SK-N-SH treated with all-trans-retinoic acid at 6 μM for 48 hours (cell line): ENCODE measurements around the gene TBCA.

Source experiments
- ATAC-seq: fragments of 200-7000 bp; cut with Tn5 transposase; 3 replicates; pipeline ENCODE4 v1.9.1; 2020; ENCODE audit warnings: mild to moderate bottlenecking, moderate library complexity
- ARNTL ChIP-seq: fragments of 450-650 bp; formaldehyde crosslinking; IDR thresholded peaks from 2 replicates; pipeline ENCODE4 v1.5.0; 2020; ENCODE audit warnings: low read depth, mild to moderate bottlenecking, moderate library complexity, borderline replicate concordance
- CREB5 ChIP-seq: fragments of 250-450 bp; sonication (Bioruptor Pico); IDR thresholded peaks from 2 replicates; pipeline ENCODE4 v1.5.1; 2020; ENCODE audit warnings: low read depth, mild to moderate bottlenecking, moderate library complexity
- ESRRG ChIP-seq: fragments of 250-450 bp; sonication (Bioruptor Pico); IDR thresholded peaks from 2 replicates; pipeline ENCODE4 v1.6.1; 2021; ENCODE audit warnings: mild to moderate bottlenecking
- GLIS3 ChIP-seq: fragments of 250-450 bp; sonication (Bioruptor Pico); IDR thresholded peaks from 2 replicates; pipeline ENCODE4 v1.5.0; 2020; ENCODE audit warnings: mild to moderate bottlenecking, moderate library complexity
- ISL1 ChIP-seq: fragments of 250-450 bp; sonication (Bioruptor Pico); IDR thresholded peaks from 2 replicates; pipeline ENCODE4 v2.1.2; 2022; ENCODE audit warnings: mild to moderate bottlenecking, moderate library complexity
- OSR1 ChIP-seq: fragments of 250-450 bp; sonication (Bioruptor Pico); IDR thresholded peaks from 2 replicates; pipeline ENCODE4 v1.8.0; 2022; ENCODE audit warnings: moderate library complexity, mild to moderate bottlenecking, inconsistent platforms
- PPARA ChIP-seq: fragments of 250-450 bp; sonication (Bioruptor Pico); IDR thresholded peaks from 2 replicates; pipeline ENCODE4 v1.5.0; 2020; ENCODE audit warnings: mild to moderate bottlenecking, borderline replicate concordance
- RARB ChIP-seq: fragments of 250-450 bp; sonication (Bioruptor Pico); IDR thresholded peaks from 2 replicates; pipeline ENCODE4 v1.8.0; 2021; ENCODE audit warnings: mild to moderate bottlenecking, moderate library complexity
- SNAI2 ChIP-seq: fragments of 250-450 bp; sonication (Bioruptor Pico); IDR thresholded peaks from 2 replicates; pipeline ENCODE4 v1.5.0; 2020; ENCODE audit warnings: mild to moderate bottlenecking, moderate library complexity
- TCF4 ChIP-seq: fragments of 250-450 bp; sonication (Bioruptor Pico); IDR thresholded peaks from 2 replicates; pipeline ENCODE4 v1.8.0; 2021; ENCODE audit warnings: mild to moderate bottlenecking, moderate library complexity, borderline replicate concordance
- TOX ChIP-seq: fragments of 250-450 bp; sonication (Bioruptor Pico); IDR thresholded peaks from 2 replicates; pipeline ENCODE4 v1.8.0; 2021; ENCODE audit warnings: mild to moderate bottlenecking, moderate library complexity, borderline replicate concordance
- ZC3H10 ChIP-seq: fragments of 250-450 bp; sonication (Bioruptor Pico); IDR thresholded peaks from 2 replicates; pipeline ENCODE4 v1.5.1; 2021; ENCODE audit warnings: mild to moderate bottlenecking, moderate library complexity
- ZFP3 ChIP-seq: fragments of 250-450 bp; sonication (Bioruptor Pico); IDR thresholded peaks from 2 replicates; pipeline ENCODE4 v1.5.0; 2020; ENCODE audit warnings: mild to moderate bottlenecking, moderate library complexity
- ZNF565 ChIP-seq: fragments of 450-650 bp; formaldehyde crosslinking; conservative IDR thresholded peaks from 2 replicates; pipeline ENCODE4 v1.5.0; 2020; ENCODE audit warnings: low read depth, mild to moderate bottlenecking, moderate library complexity
- ZNF70 ChIP-seq: fragments of 450-650 bp; formaldehyde crosslinking; IDR thresholded peaks from 2 replicates; pipeline ENCODE4 v1.5.0; 2020; ENCODE audit warnings: mild to moderate bottlenecking, moderate library complexity
- ZNF8 ChIP-seq: fragments of 450-650 bp; formaldehyde crosslinking; IDR thresholded peaks from 2 replicates; pipeline ENCODE4 v1.5.0; 2020; ENCODE audit warnings: mild to moderate bottlenecking, moderate library complexity
- TF ChIP-seq, protein P1 (sequence below): fragments of 250-450 bp; sonication (Bioruptor Pico); IDR thresholded peaks from 2 replicates; pipeline ENCODE4 v1.8.0; 2020; ENCODE audit warnings: mild to moderate bottlenecking, moderate library complexity, borderline replicate concordance
- TF ChIP-seq, protein P2 (sequence below): fragments of 250-450 bp; sonication (Bioruptor Pico); IDR thresholded peaks from 2 replicates; pipeline ENCODE4 v1.8.0; 2021; ENCODE audit warnings: low read depth, mild to moderate bottlenecking, moderate library complexity, borderline replicate concordance
- TF ChIP-seq, protein P3 (sequence below): fragments of 250-450 bp; sonication (Bioruptor Pico); IDR thresholded peaks from 2 replicates; pipeline ENCODE4 v1.5.1; 2021; ENCODE audit warnings: mild to moderate bottlenecking, moderate library complexity

The TBCA gene

DNA sequence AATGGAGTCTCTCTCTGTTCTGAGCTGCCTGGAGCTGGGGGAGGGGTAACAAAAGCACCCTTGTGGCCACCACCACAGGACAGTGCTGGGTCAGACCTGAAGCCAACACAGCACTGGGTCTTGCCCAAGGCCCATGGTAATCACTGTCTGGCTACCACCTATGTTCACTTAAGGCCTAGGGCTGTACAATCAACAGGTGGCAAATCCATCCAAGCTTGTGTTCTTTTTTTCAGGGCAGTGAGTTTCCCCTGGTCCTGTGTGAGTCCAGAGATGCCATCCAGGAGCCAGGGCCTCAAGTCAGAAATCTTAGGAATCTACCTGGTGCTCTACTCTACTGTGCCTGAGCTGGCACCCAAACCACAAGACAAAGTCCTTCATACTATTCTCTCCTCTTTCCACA lies 117.5 kb downstream of the TBCA start:
- TF ChIP-seq, protein P1, sequence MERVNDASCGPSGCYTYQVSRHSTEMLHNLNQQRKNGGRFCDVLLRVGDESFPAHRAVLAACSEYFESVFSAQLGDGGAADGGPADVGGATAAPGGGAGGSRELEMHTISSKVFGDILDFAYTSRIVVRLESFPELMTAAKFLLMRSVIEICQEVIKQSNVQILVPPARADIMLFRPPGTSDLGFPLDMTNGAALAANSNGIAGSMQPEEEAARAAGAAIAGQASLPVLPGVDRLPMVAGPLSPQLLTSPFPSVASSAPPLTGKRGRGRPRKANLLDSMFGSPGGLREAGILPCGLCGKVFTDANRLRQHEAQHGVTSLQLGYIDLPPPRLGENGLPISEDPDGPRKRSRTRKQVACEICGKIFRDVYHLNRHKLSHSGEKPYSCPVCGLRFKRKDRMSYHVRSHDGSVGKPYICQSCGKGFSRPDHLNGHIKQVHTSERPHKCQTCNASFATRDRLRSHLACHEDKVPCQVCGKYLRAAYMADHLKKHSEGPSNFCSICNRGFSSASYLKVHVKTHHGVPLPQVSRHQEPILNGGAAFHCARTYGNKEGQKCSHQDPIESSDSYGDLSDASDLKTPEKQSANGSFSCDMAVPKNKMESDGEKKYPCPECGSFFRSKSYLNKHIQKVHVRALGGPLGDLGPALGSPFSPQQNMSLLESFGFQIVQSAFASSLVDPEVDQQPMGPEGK: no peak
- TF ChIP-seq, protein P2, sequence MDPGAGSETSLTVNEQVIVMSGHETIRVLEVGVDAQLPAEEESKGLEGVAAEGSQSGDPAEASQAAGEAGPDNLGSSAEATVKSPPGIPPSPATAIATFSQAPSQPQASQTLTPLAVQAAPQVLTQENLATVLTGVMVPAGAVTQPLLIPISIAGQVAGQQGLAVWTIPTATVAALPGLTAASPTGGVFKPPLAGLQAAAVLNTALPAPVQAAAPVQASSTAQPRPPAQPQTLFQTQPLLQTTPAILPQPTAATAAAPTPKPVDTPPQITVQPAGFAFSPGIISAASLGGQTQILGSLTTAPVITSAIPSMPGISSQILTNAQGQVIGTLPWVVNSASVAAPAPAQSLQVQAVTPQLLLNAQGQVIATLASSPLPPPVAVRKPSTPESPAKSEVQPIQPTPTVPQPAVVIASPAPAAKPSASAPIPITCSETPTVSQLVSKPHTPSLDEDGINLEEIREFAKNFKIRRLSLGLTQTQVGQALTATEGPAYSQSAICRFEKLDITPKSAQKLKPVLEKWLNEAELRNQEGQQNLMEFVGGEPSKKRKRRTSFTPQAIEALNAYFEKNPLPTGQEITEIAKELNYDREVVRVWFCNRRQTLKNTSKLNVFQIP (CRISPR knock-in tag): no peak
- TF ChIP-seq ZNF8: no peak
- no peak for TF ChIP-seq RARB (CRISPR knock-in tag)
- no peak for TF ChIP-seq OSR1 (CRISPR knock-in tag)
- TF ChIP-seq, protein P3, sequence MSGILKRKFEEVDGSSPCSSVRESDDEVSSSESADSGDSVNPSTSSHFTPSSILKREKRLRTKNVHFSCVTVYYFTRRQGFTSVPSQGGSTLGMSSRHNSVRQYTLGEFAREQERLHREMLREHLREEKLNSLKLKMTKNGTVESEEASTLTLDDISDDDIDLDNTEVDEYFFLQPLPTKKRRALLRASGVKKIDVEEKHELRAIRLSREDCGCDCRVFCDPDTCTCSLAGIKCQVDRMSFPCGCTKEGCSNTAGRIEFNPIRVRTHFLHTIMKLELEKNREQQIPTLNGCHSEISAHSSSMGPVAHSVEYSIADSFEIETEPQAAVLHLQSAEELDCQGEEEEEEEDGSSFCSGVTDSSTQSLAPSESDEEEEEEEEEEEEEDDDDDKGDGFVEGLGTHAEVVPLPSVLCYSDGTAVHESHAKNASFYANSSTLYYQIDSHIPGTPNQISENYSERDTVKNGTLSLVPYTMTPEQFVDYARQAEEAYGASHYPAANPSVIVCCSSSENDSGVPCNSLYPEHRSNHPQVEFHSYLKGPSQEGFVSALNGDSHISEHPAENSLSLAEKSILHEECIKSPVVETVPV: no peak
- no peak for TF ChIP-seq TCF4 (CRISPR knock-in tag)
- TF ChIP-seq ZFP3 (CRISPR knock-in tag): no peak
- TF ChIP-seq ARNTL (CRISPR knock-in tag): no peak
- TF ChIP-seq GLIS3 (CRISPR knock-in tag): no peak
- no peak for TF ChIP-seq CREB5
- TF ChIP-seq, all 23 proteins: peak for 0
- no peak for ATAC-seq

GRCh38 chr5:77651343-77651742 lies 124.8 kb downstream of the TBCA start:
- ATAC-seq: no peak
- TF ChIP-seq OSR1 (CRISPR knock-in tag) (no peak), CREB5 (no peak), ISL1 (CRISPR knock-in tag) (no peak), SNAI2 (CRISPR knock-in tag) (no peak), GLIS3 (CRISPR knock-in tag) (no peak), ZFP3 (CRISPR knock-in tag) (no peak), ZNF8 (no peak), TCF4 (CRISPR knock-in tag) (no peak), PPARA (CRISPR knock-in tag) (no peak), TOX (CRISPR knock-in tag) (no peak)
- TF ChIP-seq, protein P3: no peak
- TF ChIP-seq, protein P1: no peak

- no peak for ATAC-seq
- TF ChIP-seq ZNF70 (CRISPR knock-in tag): no peak
- TF ChIP-seq ZNF8: no peak
- no peak for TF ChIP-seq OSR1 (CRISPR knock-in tag)
- TF ChIP-seq ZC3H10 (CRISPR knock-in tag): no peak
- no peak for TF ChIP-seq SNAI2 (CRISPR knock-in tag)
- TF ChIP-seq PPARA (CRISPR knock-in tag): no peak
- no peak for TF ChIP-seq TCF4 (CRISPR knock-in tag)
- TF ChIP-seq ZNF565 (CRISPR knock-in tag): no peak
- TF ChIP-seq GLIS3 (CRISPR knock-in tag): no peak
- TF ChIP-seq ESRRG (CRISPR knock-in tag): no peak
- TF ChIP-seq TOX (CRISPR knock-in tag): no peak
- TF ChIP-seq, protein P1: no peak
- TF ChIP-seq, all 23 proteins: peak for 0
Measured at GRCh38 chr5:77650686-77651085, 125.5 kb downstream of the TBCA start.
